WTC11 (cell line): ENCODE results near the gene VSTM2B. TPM values are rescaled to one million over a fixed set of nuclear protein-coding genes. Genes with fewer than 3 reads are reported as not detected.

Source experiments
- ATAC-seq: fragments of 200-7000 bp; cut with Tn5 transposase; 2 replicates; pipeline ENCODE4 v1.10.0; 2021; ENCODE audit warnings: mild to moderate bottlenecking, moderate library complexity
- CTCF ChIA-PET: fragments of 300-600 bp; sonication (Branson Sonifier 250); formaldehyde crosslinking; loops from one replicate; lab custom pipeline; 2021; ENCODE audit warnings: antibody characterized with exemption; lab: Charles Lee
- POLR2A ChIA-PET: fragments of 350-600 bp; sonication (Branson Sonifier 250); formaldehyde crosslinking; loops from one replicate; lab custom pipeline; 2021; ENCODE audit warnings: antibody characterized with exemption; lab: Charles Lee
- DNase-seq: peaks from one replicate; pipeline ENCODE4 v3.0.0; 2021; ENCODE audit warnings: low spot score
- H3K27ac Mint-ChIP-seq: 2 replicates; pipeline ENCODE4 v1.8.0; 2021; ENCODE audit warnings: mixed read lengths
- H3K27me3 Mint-ChIP-seq: 2 replicates; pipeline ENCODE4 v1.8.0; 2021; ENCODE audit warnings: low read depth, mild to moderate bottlenecking, moderate library complexity, mixed read lengths
- H3K36me3 Mint-ChIP-seq: 2 replicates; pipeline ENCODE4 v1.8.0; 2021; ENCODE audit warnings: mixed read lengths
- H3K4me1 Mint-ChIP-seq: 2 replicates; pipeline ENCODE4 v1.8.0; 2022; ENCODE audit warnings: mixed read lengths
- H3K4me3 Mint-ChIP-seq: 2 replicates; pipeline ENCODE4 v1.8.0; 2021; ENCODE audit warnings: mild to moderate bottlenecking, moderate library complexity, mixed read lengths
- H3K9me3 Mint-ChIP-seq: 2 replicates; pipeline ENCODE4 v1.8.0; 2021; ENCODE audit warnings: mixed read lengths
- ATF3 ChIP-seq: sonication (generic); formaldehyde crosslinking; conservative IDR thresholded peaks from 2 replicates; pipeline ENCODE4 v1.8.1; 2022; ENCODE audit warnings: mild to moderate bottlenecking, missing genetic modification reagents
- ATF6 ChIP-seq: sonication (generic); formaldehyde crosslinking; IDR thresholded peaks from 2 replicates; pipeline ENCODE4 v1.8.1; 2023; ENCODE audit warnings: mild to moderate bottlenecking, missing genetic modification reagents
- CDX4 ChIP-seq: fragments of 250-450 bp; sonication (Bioruptor Pico); IDR thresholded peaks from 2 replicates; pipeline ENCODE4 v1.9.0; 2021; ENCODE audit warnings: moderate library complexity, mild to moderate bottlenecking, inconsistent platforms, borderline replicate concordance
- CTCF ChIP-seq: fragments of 200-600 bp; IDR thresholded peaks from 2 replicates; pipeline ENCODE4 v1.8.0; 2022; ENCODE audit warnings: antibody characterized with exemption
- E2F4 ChIP-seq: sonication (generic); formaldehyde crosslinking; IDR thresholded peaks from 2 replicates; pipeline ENCODE4 v1.8.1; 2022; ENCODE audit warnings: low read depth, mild to moderate bottlenecking, moderate library complexity, missing genetic modification reagents, borderline replicate concordance
- ELF4 ChIP-seq: sonication (generic); formaldehyde crosslinking; IDR thresholded peaks from 2 replicates; pipeline ENCODE4 v1.8.1; 2022; ENCODE audit warnings: low read depth, mild to moderate bottlenecking, moderate library complexity, missing genetic modification reagents
- ESRRA ChIP-seq: sonication (generic); formaldehyde crosslinking; IDR thresholded peaks from 2 replicates; pipeline ENCODE4 v1.8.1; 2022; ENCODE audit warnings: mild to moderate bottlenecking, missing genetic modification reagents, borderline replicate concordance
- FOXJ3 ChIP-seq: sonication (generic); formaldehyde crosslinking; IDR thresholded peaks from 2 replicates; pipeline ENCODE4 v1.9.0; 2021; ENCODE audit warnings: missing genetic modification reagents, mild to moderate bottlenecking, borderline replicate concordance
- FOXK1 ChIP-seq: sonication (generic); formaldehyde crosslinking; IDR thresholded peaks from 2 replicates; pipeline ENCODE4 v1.8.0; 2022; ENCODE audit warnings: mild to moderate bottlenecking, moderate library complexity, missing genetic modification reagents
- GABPB1 ChIP-seq: sonication (generic); formaldehyde crosslinking; IDR thresholded peaks from 2 replicates; pipeline ENCODE4 v1.8.1; 2023; ENCODE audit warnings: mild to moderate bottlenecking, missing genetic modification reagents
- HMGA2 ChIP-seq: fragments of 250-450 bp; sonication (Bioruptor Pico); IDR thresholded peaks from 2 replicates; pipeline ENCODE4 v1.4.0; 2021; ENCODE audit warnings: mild to moderate bottlenecking, moderate library complexity
- JAZF1 ChIP-seq: fragments of 250-450 bp; sonication (Bioruptor Pico); IDR thresholded peaks from 2 replicates; pipeline ENCODE4 v1.9.0; 2021; ENCODE audit warnings: moderate library complexity, mild to moderate bottlenecking, inconsistent platforms
- JUN ChIP-seq: sonication (generic); formaldehyde crosslinking; IDR thresholded peaks from 2 replicates; pipeline ENCODE4 v1.8.0; 2023; ENCODE audit warnings: mild to moderate bottlenecking, missing genetic modification reagents
- NFYB ChIP-seq: sonication (generic); formaldehyde crosslinking; conservative IDR thresholded peaks from 2 replicates; pipeline ENCODE4 v1.8.0; 2022; ENCODE audit warnings: low read depth, missing genetic modification reagents
- NR1H2 ChIP-seq: sonication (generic); formaldehyde crosslinking; IDR thresholded peaks from 2 replicates; pipeline ENCODE4 v1.9.0; 2021; ENCODE audit warnings: mild to moderate bottlenecking, moderate library complexity, missing genetic modification reagents
- SP1 ChIP-seq: sonication (generic); formaldehyde crosslinking; conservative IDR thresholded peaks from 2 replicates; pipeline ENCODE4 v1.8.1; 2022; ENCODE audit warnings: missing genetic modification reagents
- STAT6 ChIP-seq: sonication (generic); formaldehyde crosslinking; conservative IDR thresholded peaks from 2 replicates; pipeline ENCODE4 v1.8.1; 2023; ENCODE audit warnings: mild to moderate bottlenecking, low read depth, missing genetic modification reagents, moderate library complexity
- TCF7 ChIP-seq: sonication (generic); formaldehyde crosslinking; IDR thresholded peaks from 2 replicates; pipeline ENCODE4 v1.8.0; 2022; ENCODE audit warnings: mild to moderate bottlenecking, low read depth, missing genetic modification reagents, moderate library complexity
- ZBTB43 ChIP-seq: sonication (generic); formaldehyde crosslinking; IDR thresholded peaks from 2 replicates; pipeline ENCODE4 v1.8.1; 2023; ENCODE audit warnings: mild to moderate bottlenecking, missing genetic modification reagents
- ZNF671 ChIP-seq: fragments of 250-450 bp; sonication (Bioruptor Pico); IDR thresholded peaks from 2 replicates; pipeline ENCODE4 v1.8.0; 2021; ENCODE audit warnings: mild to moderate bottlenecking
- ZSCAN18 ChIP-seq: fragments of 250-450 bp; sonication (Bioruptor Pico); IDR thresholded peaks from 2 replicates; pipeline ENCODE4 v2.1.2; 2022; ENCODE audit warnings: mild to moderate bottlenecking, moderate library complexity
- total RNA-seq: library from RNA; stranded (reverse); gene quantifications from 3 replicates; pipeline ENCODE4 v1.2.3, GENCODE V29; 2021

VSTM2B gene
- total RNA-seq, 1 experiment from 2014 or later = 3.2 TPM

GRCh38 chr19:29506619-29506911 lies 19.2 kb upstream of the VSTM2B start (continued):
- no peak for TF ChIP-seq CDX4 (CRISPR knock-in tag)
- TF ChIP-seq HMGA2 (CRISPR knock-in tag) = no peak
- no peak for TF ChIP-seq FOXJ3 (CRISPR knock-in tag)
- TF ChIP-seq STAT6 (CRISPR knock-in tag) = no peak
- no peak for TF ChIP-seq ESRRA (CRISPR knock-in tag)
- TF ChIP-seq ELF4 (CRISPR knock-in tag) = no peak
- no peak for TF ChIP-seq TCF7
- TF ChIP-seq ZBTB43 (CRISPR knock-in tag) = no peak

GRCh38 chr19:29507081-29507860 lies 18.5 kb upstream of the VSTM2B start:
- POLR2A ChIA-PET = interaction anchor here (0.7 kb wide), 1 partner anchor 418 kb away, joined by 3 read pairs; no protein-coding TSS in a partner anchor
- H3K27ac Mint-ChIP-seq = no peak overlapping the region
- peaks cover 9% of the 10 kb centered on the region for H3K4me1 Mint-ChIP-seq
- no peak for DNase-seq
- no peak for TF ChIP-seq JUN (CRISPR knock-in tag)
- peaks cover 6% of the 10 kb centered on the region for H3K9me3 Mint-ChIP-seq
- no peaks in the 10 kb centered on the region for H3K36me3 Mint-ChIP-seq
- peak; percentile 28 for ATAC-seq
- CTCF ChIA-PET = interaction anchor here (0.8 to 1.6 kb wide), 4 partner anchors 15 to 29 kb away, joined by 3 to 5 read pairs (median 4); no protein-coding TSS in a partner anchor
- H3K27me3 Mint-ChIP-seq = peaks cover 7% of the 10 kb centered on the region; the same call in 1 of the 2 replicates
- H3K4me3 Mint-ChIP-seq = no peak overlapping the region

GRCh38 chr19:29508181-29508580 lies 17.6 kb upstream of the VSTM2B start:
- Mint-ChIP-seq H3K9me3 (peaks cover 6% of the 10 kb centered on the region), H3K36me3 (no peaks in the 10 kb centered on the region), H3K27me3 (peaks cover 11% of the 10 kb centered on the region), H3K4me1 (peaks cover 9% of the 10 kb centered on the region), H3K27ac (no peak overlapping the region), H3K4me3 (no peak overlapping the region)
- no peak for DNase-seq
- POLR2A ChIA-PET = no interaction called here
- CTCF ChIA-PET = no interaction called here
- TF ChIP-seq JAZF1 (CRISPR knock-in tag) (no peak), GABPB1 (CRISPR knock-in tag) (no peak), NR1H2 (CRISPR knock-in tag) (no peak), ATF3 (CRISPR knock-in tag) (no peak), ZNF671 (CRISPR knock-in tag) (no peak), NFYB (CRISPR knock-in tag) (no peak), ATF6 (no peak), CTCF (no peak), FOXK1 (CRISPR knock-in tag) (no peak), ZSCAN18 (CRISPR knock-in tag) (no peak), E2F4 (CRISPR knock-in tag) (no peak), SP1 (CRISPR knock-in tag) (no peak)
- no peak for ATAC-seq
